ENCODE measurements around the gene SELENOH. TPM values are rescaled to one million over a fixed set of nuclear protein-coding genes. Genes with fewer than 3 reads are reported as not detected.

Gene SELENOH
- total RNA-seq, 4 donors from 2014 or later = 78.2 to 117 (median 102) TPM

DNA sequence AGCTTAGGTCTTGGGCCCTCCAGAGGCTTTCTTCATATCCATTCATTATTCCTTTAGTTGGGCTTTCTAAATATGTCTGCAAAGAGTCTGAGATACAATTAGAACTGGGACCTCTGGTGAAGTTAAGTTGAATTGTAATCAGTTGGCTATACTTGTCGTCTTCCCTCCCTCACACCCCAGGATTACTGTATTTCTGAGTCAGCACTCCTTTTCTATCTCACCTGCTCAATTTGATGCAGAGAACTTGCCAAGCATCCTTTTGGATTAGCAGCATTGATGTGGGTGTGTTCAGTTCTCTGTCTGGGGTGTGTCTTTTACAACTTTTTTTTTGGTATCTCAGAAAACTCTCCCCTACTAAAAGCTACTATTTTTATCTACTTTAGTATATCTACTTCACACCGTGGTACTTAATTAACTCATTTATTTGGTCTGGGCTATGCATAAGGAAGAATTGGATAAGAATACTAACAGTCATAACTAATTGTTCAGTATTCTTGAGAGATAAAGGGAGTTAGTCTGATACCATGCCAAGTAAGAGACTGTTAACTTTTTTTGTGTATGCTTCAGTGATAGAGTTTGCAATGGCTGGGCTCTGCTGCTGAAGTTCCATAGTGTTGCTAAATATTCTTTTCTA lies 35.4 kb downstream of the SELENOH start:
- Histone ChIP-seq H3K27me3 (no peaks in the 10 kb centered on the region), H3K4me1 (peaks cover 83 to 100% (median 90%) of the 10 kb centered on the region in 4 donors), H3K4me3 (peak overlapping the region in 1 of 4 donors; percentile 37), H3K27ac (peak overlapping the region; percentile 93 to 95 (median 94)), H3K9me3 (no peaks in the 10 kb centered on the region), H3K36me3 (no peaks in the 10 kb centered on the region)
- DNase-seq = no peak
- intact Hi-C loops (cut with DNase I; ENCODE audit: low total_unique reads) (no loop called here), in situ Hi-C loops (cut with MboI; ENCODE audit: low pct_ligation_motif_present in 1 of 4, low pct_unique_long_range_greater_than_20kb in 1 of 4, low sequenced_read_pairs in 3 of 4) (no loop called here)
- WGBS, 2 donors (ENCODE audit: low coverage in 1 of 2) = 14% methylated on average over 1 to 2 of the region's 2 CpGs
- TF ChIP-seq POLR2AphosphoS5 (IDR thresholded peaks at IDR 0.05) (no peak), POLR2A (IDR thresholded peaks at IDR 0.05) (no peak), EP300 (IDR thresholded peaks at IDR 0.05; ENCODE audit: low read depth) (no peak)
- TF ChIP-seq, protein P1, sequence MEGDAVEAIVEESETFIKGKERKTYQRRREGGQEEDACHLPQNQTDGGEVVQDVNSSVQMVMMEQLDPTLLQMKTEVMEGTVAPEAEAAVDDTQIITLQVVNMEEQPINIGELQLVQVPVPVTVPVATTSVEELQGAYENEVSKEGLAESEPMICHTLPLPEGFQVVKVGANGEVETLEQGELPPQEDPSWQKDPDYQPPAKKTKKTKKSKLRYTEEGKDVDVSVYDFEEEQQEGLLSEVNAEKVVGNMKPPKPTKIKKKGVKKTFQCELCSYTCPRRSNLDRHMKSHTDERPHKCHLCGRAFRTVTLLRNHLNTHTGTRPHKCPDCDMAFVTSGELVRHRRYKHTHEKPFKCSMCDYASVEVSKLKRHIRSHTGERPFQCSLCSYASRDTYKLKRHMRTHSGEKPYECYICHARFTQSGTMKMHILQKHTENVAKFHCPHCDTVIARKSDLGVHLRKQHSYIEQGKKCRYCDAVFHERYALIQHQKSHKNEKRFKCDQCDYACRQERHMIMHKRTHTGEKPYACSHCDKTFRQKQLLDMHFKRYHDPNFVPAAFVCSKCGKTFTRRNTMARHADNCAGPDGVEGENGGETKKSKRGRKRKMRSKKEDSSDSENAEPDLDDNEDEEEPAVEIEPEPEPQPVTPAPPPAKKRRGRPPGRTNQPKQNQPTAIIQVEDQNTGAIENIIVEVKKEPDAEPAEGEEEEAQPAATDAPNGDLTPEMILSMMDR (IDR thresholded peaks at IDR 0.05) = no peak

DNA sequence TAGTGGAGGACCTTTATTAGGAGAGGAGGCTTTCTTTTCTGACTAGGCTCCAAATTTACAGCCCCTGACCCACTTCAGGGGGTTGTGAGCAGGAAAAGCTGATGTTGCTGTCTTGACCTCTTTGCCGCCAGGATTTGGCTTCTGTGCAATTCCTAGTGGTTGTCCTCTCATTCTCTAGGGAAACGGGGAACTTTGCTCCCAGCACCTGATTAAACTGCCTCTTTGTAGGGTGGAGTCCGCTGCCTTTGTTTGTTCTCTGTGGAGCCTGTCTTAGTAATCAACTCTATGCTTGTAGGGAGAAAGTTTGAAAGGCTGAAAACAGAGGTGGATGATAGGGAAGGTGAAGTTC lies 36.7 kb downstream of the SELENOH start:
- 9 to 20% methylated on average over 3 of the region's 3 CpGs for WGBS, 2 donors (ENCODE audit: low coverage in 1 of 2)
- peaks cover 86 to 100% (median 96%) of the 10 kb centered on the region in 4 donors for H3K4me1 ChIP-seq
- H3K4me3 ChIP-seq = peak overlapping the region in 3 of 4 donors; percentile 4 to 37 (median 14)
- peak overlapping the region; percentile 93 to 95 (median 94) for H3K27ac ChIP-seq
- H3K27me3 ChIP-seq = no peaks in the 10 kb centered on the region
- in situ Hi-C loops (cut with MboI; ENCODE audit: low pct_ligation_motif_present in 1 of 4, low pct_unique_long_range_greater_than_20kb in 1 of 4, low sequenced_read_pairs in 3 of 4) = no loop called here
- intact Hi-C loops (cut with DNase I; ENCODE audit: low total_unique reads) = no loop called here
- DNase-seq = peak; percentile 79
- no peaks in the 10 kb centered on the region for H3K36me3 ChIP-seq
- H3K9me3 ChIP-seq = no peaks in the 10 kb centered on the region
- TF ChIP-seq POLR2A (IDR thresholded peaks at IDR 0.05) (no peak), EP300 (IDR thresholded peaks at IDR 0.05; ENCODE audit: low read depth) (peak; percentile 66), POLR2AphosphoS5 (IDR thresholded peaks at IDR 0.05) (peak; percentile 8 to 81 (median 77))
- TF ChIP-seq, protein P1 (IDR thresholded peaks at IDR 0.05) = no peak

- TF ChIP-seq POLR2AphosphoS5 (IDR thresholded peaks at IDR 0.05) = peak; percentile 60 to 83 (median 78)
- TF ChIP-seq EP300 (IDR thresholded peaks at IDR 0.05; ENCODE audit: low read depth) = no peak
- TF ChIP-seq, protein P1 (IDR thresholded peaks at IDR 0.05) = no peak
- TF ChIP-seq POLR2A (IDR thresholded peaks at IDR 0.05) = peak; percentile 60
- H3K9me3 ChIP-seq = no peaks in the 10 kb centered on the region
- WGBS, 2 donors (ENCODE audit: low coverage in 1 of 2) = 14 to 15% methylated on average over 3 to 6 of the region's 6 CpGs
- no peaks in the 10 kb centered on the region for H3K27me3 ChIP-seq
- DNase-seq = peak; percentile 92
- H3K27ac ChIP-seq = peak overlapping the region; percentile 93 to 95 (median 94)
- peaks cover 88 to 100% (median 97%) of the 10 kb centered on the region in 4 donors for H3K4me1 ChIP-seq
- in situ Hi-C loops (cut with MboI; ENCODE audit: low pct_ligation_motif_present in 1 of 4, low pct_unique_long_range_greater_than_20kb in 1 of 4, low sequenced_read_pairs in 3 of 4) (no loop called here), intact Hi-C loops (cut with DNase I; ENCODE audit: low total_unique reads) (no loop called here)
- no peaks in the 10 kb centered on the region for H3K36me3 ChIP-seq
- H3K4me3 ChIP-seq = peak overlapping the region in 3 of 4 donors; percentile 4 to 37 (median 14)
Observed at GRCh38 chr11:57778318-57779037, 37.2 kb downstream of the SELENOH start.

GRCh38 chr11:57779276-57779675 lies 38.0 kb downstream of the SELENOH start:
- in situ Hi-C loops (cut with MboI; ENCODE audit: low pct_ligation_motif_present in 1 of 4, low pct_unique_long_range_greater_than_20kb in 1 of 4, low sequenced_read_pairs in 3 of 4) (no loop called here), intact Hi-C loops (cut with DNase I; ENCODE audit: low total_unique reads) (no loop called here)
- Histone ChIP-seq H3K9me3 (no peaks in the 10 kb centered on the region), H3K36me3 (no peaks in the 10 kb centered on the region), H3K27me3 (no peaks in the 10 kb centered on the region), H3K4me1 (peaks cover 81 to 100% (median 94%) of the 10 kb centered on the region in 4 donors), H3K27ac (peak overlapping the region; percentile 93 to 95 (median 94)), H3K4me3 (peak overlapping the region in 1 of 4 donors; percentile 37)
- 14 to 20% methylated on average over 1 of the region's 1 CpG for WGBS, 2 donors (ENCODE audit: low coverage in 1 of 2)
- TF ChIP-seq, protein P1 (IDR thresholded peaks at IDR 0.05) = peak in 2 of 5 experiments; percentile 8 to 33
- peak in 2 of 3 donors; percentile 44 to 60 for TF ChIP-seq POLR2AphosphoS5 (IDR thresholded peaks at IDR 0.05)
- TF ChIP-seq POLR2A (IDR thresholded peaks at IDR 0.05) = no peak
- no peak for DNase-seq
